ENCODE results near the gene ADAM22. TPM values are rescaled to one million over a fixed set of nuclear protein-coding genes. Genes with fewer than 3 reads are reported as not detected.

ADAM22 gene
- total RNA-seq, 4 donors from 2014 or later = 0.53 to 2.7 (median 1.5) TPM

GRCh38 chr7:88115816-88116215 is 181.8 kb downstream of the ADAM22 start:
- Histone ChIP-seq H3K27me3 (no peaks in the 10 kb centered on the region), H3K9me3 (no peaks in the 10 kb centered on the region), H3K4me1 (no peaks in the 10 kb centered on the region), H3K36me3 (no peaks in the 10 kb centered on the region), H3K4me3 (no peak overlapping the region), H3K27ac (no peak overlapping the region)
- DNase-seq (ENCODE audit: low spot score in 2 of 2) = no peak
- no peak for TF ChIP-seq CTCF (IDR thresholded peaks at IDR 0.05)
- TF ChIP-seq POLR2AphosphoS5 (IDR thresholded peaks at IDR 0.05) = no peak
- no peak for TF ChIP-seq EP300 (IDR thresholded peaks at IDR 0.05)
- no peak for TF ChIP-seq POLR2A (IDR thresholded peaks at IDR 0.05)
- 80% methylated on average over 2 of the region's 2 CpGs for WGBS

- Histone ChIP-seq H3K4me1 (no peaks in the 10 kb centered on the region), H3K36me3 (no peaks in the 10 kb centered on the region), H3K27ac (no peak overlapping the region), H3K9me3 (no peaks in the 10 kb centered on the region), H3K27me3 (no peaks in the 10 kb centered on the region), H3K4me3 (no peak overlapping the region)
- TF ChIP-seq EP300 (IDR thresholded peaks at IDR 0.05) (no peak), CTCF (IDR thresholded peaks at IDR 0.05) (no peak), POLR2AphosphoS5 (IDR thresholded peaks at IDR 0.05) (no peak), POLR2A (IDR thresholded peaks at IDR 0.05) (no peak)
- 21% methylated on average over 1 of the region's 1 CpG for WGBS
- no peak for DNase-seq (ENCODE audit: low spot score in 2 of 2)
Observed at GRCh38 chr7:88116235-88116795, 182.3 kb downstream of the ADAM22 start.

GRCh38 chr7:88117325-88117724 is 183.3 kb downstream of the ADAM22 start:
- Histone ChIP-seq H3K9me3 (no peaks in the 10 kb centered on the region), H3K27me3 (no peaks in the 10 kb centered on the region), H3K27ac (no peak overlapping the region), H3K4me1 (no peaks in the 10 kb centered on the region), H3K4me3 (no peak overlapping the region), H3K36me3 (no peaks in the 10 kb centered on the region)
- WGBS = 75% methylated on average over 2 of the region's 2 CpGs
- no peak for TF ChIP-seq POLR2A (IDR thresholded peaks at IDR 0.05)
- TF ChIP-seq CTCF (IDR thresholded peaks at IDR 0.05) = no peak
- TF ChIP-seq POLR2AphosphoS5 (IDR thresholded peaks at IDR 0.05) = no peak
- TF ChIP-seq EP300 (IDR thresholded peaks at IDR 0.05) = no peak
- no peak for DNase-seq (ENCODE audit: low spot score in 2 of 2)

GRCh38 chr7:88121335-88121734 is 187.3 kb downstream of the ADAM22 start:
- Histone ChIP-seq H3K4me3 (no peak overlapping the region), H3K27me3 (no peaks in the 10 kb centered on the region), H3K4me1 (no peaks in the 10 kb centered on the region), H3K36me3 (no peaks in the 10 kb centered on the region), H3K27ac (no peak overlapping the region), H3K9me3 (no peaks in the 10 kb centered on the region)
- WGBS = 85% methylated on average over 2 of the region's 2 CpGs
- no peak for TF ChIP-seq POLR2AphosphoS5 (IDR thresholded peaks at IDR 0.05)
- no peak for TF ChIP-seq EP300 (IDR thresholded peaks at IDR 0.05)
- TF ChIP-seq POLR2A (IDR thresholded peaks at IDR 0.05) = no peak
- TF ChIP-seq CTCF (IDR thresholded peaks at IDR 0.05) = no peak
- no peak for DNase-seq (ENCODE audit: low spot score in 2 of 2)

GRCh38 chr7:88127637-88128290 is 193.7 kb downstream of the ADAM22 start:
- Histone ChIP-seq H3K4me3 (no peak overlapping the region), H3K27me3 (no peaks in the 10 kb centered on the region), H3K27ac (no peak overlapping the region), H3K4me1 (no peaks in the 10 kb centered on the region), H3K9me3 (no peaks in the 10 kb centered on the region), H3K36me3 (no peaks in the 10 kb centered on the region)
- 59% methylated on average over 7 of the region's 7 CpGs for WGBS
- DNase-seq (ENCODE audit: low spot score in 2 of 2) = no peak
- TF ChIP-seq POLR2A (IDR thresholded peaks at IDR 0.05) (no peak), EP300 (IDR thresholded peaks at IDR 0.05) (no peak), CTCF (IDR thresholded peaks at IDR 0.05) (no peak), POLR2AphosphoS5 (IDR thresholded peaks at IDR 0.05) (no peak)
